A673 (cell line): ENCODE results near the gene BCAS1. TPM values are rescaled to one million over a fixed set of nuclear protein-coding genes. Genes with fewer than 3 reads are reported as not detected.

Experiments
- BruUV-seq: library from RNA; stranded (reverse); fragments of 400-500 nt; replicated peaks from 2 replicates; lab custom pipeline; 2021; lab: Mats Ljungman, UMichigan
- CTCF ChIA-PET: fragments of 300-600 bp; sonication (Branson Sonifier 250); formaldehyde crosslinking; loops from one replicate; lab custom pipeline; 2022; ENCODE audit warnings: antibody characterized with exemption; lab: Charles Lee
- POLR2A ChIA-PET: fragments of 300-600 bp; sonication (Branson Sonifier 250); formaldehyde crosslinking; loops from one replicate; lab custom pipeline; 2022; ENCODE audit warnings: antibody characterized with exemption; ENCODE audit not compliant: low non-redundant PET; lab: Charles Lee
- DNase-seq: peaks from one replicate; pipeline ENCODE4 v3.0.0-alpha.2; 2015; ENCODE audit warnings: low spot score
- H3K27ac ChIP-seq: fragments of 200-600 bp; sonication (generic); 2 replicates; pipeline ENCODE4 v1.5.1; 2016; ENCODE audit warnings: mixed run types, low read depth, mild to moderate bottlenecking, mixed read lengths, antibody characterized with exemption, low read length; ENCODE audit not compliant: poor library complexity, severe bottlenecking
- H3K27me3 ChIP-seq: fragments of 200-600 bp; sonication (generic); replicated peaks from 2 replicates; pipeline ENCODE4 v1.6.1; 2017; ENCODE audit warnings: mixed run types, low read depth, mild to moderate bottlenecking, mixed read lengths, antibody characterized with exemption, low read length; ENCODE audit not compliant: insufficient read depth, poor library complexity
- H3K36me3 ChIP-seq: fragments of 200-600 bp; sonication (generic); 2 replicates; pipeline ENCODE4 v1.6.1; 2016; ENCODE audit warnings: mixed run types, mild to moderate bottlenecking, mixed read lengths, antibody characterized with exemption, low read length; ENCODE audit not compliant: insufficient read depth, poor library complexity, severe bottlenecking
- H3K4me1 ChIP-seq: fragments of 200-600 bp; sonication (generic); 2 replicates; pipeline ENCODE4 v1.6.1; 2017; ENCODE audit warnings: mixed run types, mild to moderate bottlenecking, mixed read lengths, antibody characterized with exemption, low read length; ENCODE audit not compliant: insufficient read depth, poor library complexity, severe bottlenecking
- H3K4me3 ChIP-seq: fragments of 200-600 bp; sonication (generic); 2 replicates; pipeline ENCODE4 v1.5.1; 2016; ENCODE audit warnings: low read depth, mixed run types, mild to moderate bottlenecking, mixed read lengths, low read length; ENCODE audit not compliant: poor library complexity, severe bottlenecking
- H3K9me3 ChIP-seq: fragments of 200-600 bp; sonication (generic); 2 replicates; pipeline ENCODE4 v1.6.1; 2016; ENCODE audit warnings: mixed run types, low read depth, mild to moderate bottlenecking, mixed read lengths, antibody characterized with exemption, low read length; ENCODE audit not compliant: poor library complexity, severe bottlenecking
- CTCF ChIP-seq: fragments of 300-800, 200-600 bp; sonication (generic); conservative IDR thresholded peaks from 2 replicates; pipeline ENCODE4 v1.5.1; 2017; ENCODE audit warnings: low read depth, mild to moderate bottlenecking, antibody characterized with exemption, low read length, moderate library complexity, mixed read lengths
- EZH2 ChIP-seq: fragments of 200-600 bp; sonication (generic); IDR thresholded peaks from 2 replicates; pipeline ENCODE4 v1.6.1; 2017; ENCODE audit warnings: borderline replicate concordance, low read depth, mild to moderate bottlenecking, mixed read lengths, antibody characterized with exemption, low read length; ENCODE audit not compliant: poor library complexity, severe bottlenecking
- intact Hi-C: fragments of 100-400 bp; cut with micrococcal nuclease; formaldehyde crosslinking; loops from one replicate; pipeline ENCODE4 v1.10.0; 2022; ENCODE audit not compliant: unreplicated experiment
- total RNA-seq: library from RNA; stranded (reverse); gene quantifications from 2 replicates; pipeline ENCODE4 v1.2.3, GENCODE V29; 2021

Gene BCAS1
- total RNA-seq, 1 experiment from 2014 or later = 1.4 TPM

- no TSS peak for BruUV-seq
- intact Hi-C loops = no loop called here
- Histone ChIP-seq H3K9me3 (no peaks in the 10 kb centered on the region), H3K4me3 (no peak overlapping the region), H3K36me3 (no peaks in the 10 kb centered on the region), H3K27ac (no peak overlapping the region), H3K4me1 (peaks cover 23% of the 10 kb centered on the region), H3K27me3 (no peaks in the 10 kb centered on the region)
- no peak for TF ChIP-seq EZH2
- no peak for TF ChIP-seq CTCF
- CTCF ChIA-PET = interaction anchor here (0.6 kb wide), 1 partner anchor 101 kb away, joined by 3 read pairs; no protein-coding TSS in a partner anchor
- POLR2A ChIA-PET = no interaction called here
- DNase-seq = no peak
Observed at GRCh38 chr20:54098047-54098446, 27.7 kb upstream of the BCAS1 start.

GRCh38 chr20:54097236-54097529 lies 26.8 kb upstream of the BCAS1 start:
- CTCF ChIA-PET = interaction anchor here (0.7 to 1.4 kb wide), 2 partner anchors 103 to 1905 kb away, joined by 3 to 7 read pairs; partner anchors contain the start of gene ZFP64
- H3K4me1 ChIP-seq = peaks cover 25% of the 10 kb centered on the region
- no peaks in the 10 kb centered on the region for H3K9me3 ChIP-seq
- no peaks in the 10 kb centered on the region for H3K27me3 ChIP-seq
- H3K36me3 ChIP-seq = no peaks in the 10 kb centered on the region
- H3K27ac ChIP-seq = no peak overlapping the region
- intact Hi-C loops = loop anchor here (2.0 kb wide), 1 partner anchor 550 kb away; no protein-coding TSS in a partner anchor
- no peak for TF ChIP-seq EZH2
- no peak for TF ChIP-seq CTCF
- POLR2A ChIA-PET = no interaction called here
- BruUV-seq = no TSS peak
- DNase-seq = no peak
- H3K4me3 ChIP-seq = no peak overlapping the region

GRCh38 chr20:54095824-54096223 lies 25.4 kb upstream of the BCAS1 start:
- no peak for DNase-seq
- no peaks in the 10 kb centered on the region for H3K9me3 ChIP-seq
- POLR2A ChIA-PET = interaction anchor here (0.6 kb wide), 1 partner anchor 826 kb away, joined by 4 read pairs; no protein-coding TSS in a partner anchor
- TF ChIP-seq EZH2 (no peak), CTCF (no peak)
- H3K4me3 ChIP-seq = no peak overlapping the region
- no peaks in the 10 kb centered on the region for H3K36me3 ChIP-seq
- intact Hi-C loops = loop anchor here (1.0 to 2.0 kb wide), 2 partner anchors 103 to 551 kb away; no protein-coding TSS in a partner anchor
- peaks cover 25% of the 10 kb centered on the region for H3K4me1 ChIP-seq
- no peak overlapping the region for H3K27ac ChIP-seq
- no TSS peak for BruUV-seq
- no peaks in the 10 kb centered on the region for H3K27me3 ChIP-seq
- CTCF ChIA-PET = interaction anchor here (0.7 to 1.4 kb wide), 3 partner anchors 80 to 217 kb away, joined by 4 to 7 read pairs (median 5); no protein-coding TSS in a partner anchor
